ENCODE measurements around the gene SH3TC2. TPM values are rescaled to one million over a fixed set of nuclear protein-coding genes. Genes with fewer than 3 reads are reported as not detected.

SH3TC2 gene
- total RNA-seq, 3 donors from 2014 or later, result 0.48 to 9.4 (median 2.3) TPM

- no peaks in the 10 kb centered on the region for H3K27me3 ChIP-seq
- DNase-seq (ENCODE audit: low spot score in 2 of 2), result no peak
- no peaks in the 10 kb centered on the region for H3K4me1 ChIP-seq
- no peak overlapping the region for H3K27ac ChIP-seq
- no peaks in the 10 kb centered on the region for H3K9me3 ChIP-seq
- TF ChIP-seq POLR2A (IDR thresholded peaks at IDR 0.05) (no peak), POLR2AphosphoS5 (IDR thresholded peaks at IDR 0.05) (no peak)
- TF ChIP-seq, protein P1, sequence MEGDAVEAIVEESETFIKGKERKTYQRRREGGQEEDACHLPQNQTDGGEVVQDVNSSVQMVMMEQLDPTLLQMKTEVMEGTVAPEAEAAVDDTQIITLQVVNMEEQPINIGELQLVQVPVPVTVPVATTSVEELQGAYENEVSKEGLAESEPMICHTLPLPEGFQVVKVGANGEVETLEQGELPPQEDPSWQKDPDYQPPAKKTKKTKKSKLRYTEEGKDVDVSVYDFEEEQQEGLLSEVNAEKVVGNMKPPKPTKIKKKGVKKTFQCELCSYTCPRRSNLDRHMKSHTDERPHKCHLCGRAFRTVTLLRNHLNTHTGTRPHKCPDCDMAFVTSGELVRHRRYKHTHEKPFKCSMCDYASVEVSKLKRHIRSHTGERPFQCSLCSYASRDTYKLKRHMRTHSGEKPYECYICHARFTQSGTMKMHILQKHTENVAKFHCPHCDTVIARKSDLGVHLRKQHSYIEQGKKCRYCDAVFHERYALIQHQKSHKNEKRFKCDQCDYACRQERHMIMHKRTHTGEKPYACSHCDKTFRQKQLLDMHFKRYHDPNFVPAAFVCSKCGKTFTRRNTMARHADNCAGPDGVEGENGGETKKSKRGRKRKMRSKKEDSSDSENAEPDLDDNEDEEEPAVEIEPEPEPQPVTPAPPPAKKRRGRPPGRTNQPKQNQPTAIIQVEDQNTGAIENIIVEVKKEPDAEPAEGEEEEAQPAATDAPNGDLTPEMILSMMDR (IDR thresholded peaks at IDR 0.05), result no peak
- H3K36me3 ChIP-seq, result no peaks in the 10 kb centered on the region
- no peak overlapping the region for H3K4me3 ChIP-seq
- intact Hi-C loops (cut with DNase I; ENCODE audit: low total_unique reads), result no loop called here
Measured at GRCh38 chr5:149040421-149040820, 22.4 kb downstream of the SH3TC2 start.

DNA sequence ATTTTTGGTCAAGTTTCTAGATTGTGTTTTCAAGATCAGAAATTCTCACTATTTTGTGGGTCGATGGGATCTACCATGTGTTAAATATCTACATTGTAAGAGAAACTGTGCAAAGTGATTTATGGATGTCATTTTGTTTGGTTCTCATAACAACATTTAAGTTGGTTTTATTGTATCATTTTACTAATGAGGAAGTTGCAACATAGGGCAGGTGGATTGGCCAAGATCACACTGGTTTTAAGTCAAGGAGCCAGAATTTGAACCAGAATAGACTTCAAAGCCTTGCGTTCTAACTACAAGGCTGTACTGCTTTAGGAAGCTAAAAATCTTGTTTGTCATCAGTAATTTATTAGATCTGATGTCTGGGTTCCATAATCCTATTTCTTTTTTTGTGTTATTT lies 23.4 kb downstream of the SH3TC2 start:
- no peaks in the 10 kb centered on the region for H3K4me1 ChIP-seq
- H3K9me3 ChIP-seq, result no peaks in the 10 kb centered on the region
- intact Hi-C loops (cut with DNase I; ENCODE audit: low total_unique reads), result no loop called here
- H3K36me3 ChIP-seq, result no peaks in the 10 kb centered on the region
- H3K27ac ChIP-seq, result no peak overlapping the region
- H3K4me3 ChIP-seq, result no peak overlapping the region
- DNase-seq (ENCODE audit: low spot score in 2 of 2), result no peak
- H3K27me3 ChIP-seq, result no peaks in the 10 kb centered on the region
- TF ChIP-seq POLR2A (IDR thresholded peaks at IDR 0.05), result no peak
- no peak for TF ChIP-seq POLR2AphosphoS5 (IDR thresholded peaks at IDR 0.05)
- TF ChIP-seq, protein P1 (IDR thresholded peaks at IDR 0.05), result no peak

- no peak overlapping the region for H3K27ac ChIP-seq
- H3K4me1 ChIP-seq, result no peaks in the 10 kb centered on the region
- intact Hi-C loops (cut with DNase I; ENCODE audit: low total_unique reads), result no loop called here
- H3K4me3 ChIP-seq, result no peak overlapping the region
- no peak for DNase-seq (ENCODE audit: low spot score in 2 of 2)
- H3K27me3 ChIP-seq, result no peaks in the 10 kb centered on the region
- TF ChIP-seq POLR2A (IDR thresholded peaks at IDR 0.05) (no peak), POLR2AphosphoS5 (IDR thresholded peaks at IDR 0.05) (no peak)
- TF ChIP-seq, protein P1 (IDR thresholded peaks at IDR 0.05), result no peak
- no peaks in the 10 kb centered on the region for H3K36me3 ChIP-seq
- no peaks in the 10 kb centered on the region for H3K9me3 ChIP-seq
Measured at GRCh38 chr5:149038336-149039080, 24.4 kb downstream of the SH3TC2 start.

DNA sequence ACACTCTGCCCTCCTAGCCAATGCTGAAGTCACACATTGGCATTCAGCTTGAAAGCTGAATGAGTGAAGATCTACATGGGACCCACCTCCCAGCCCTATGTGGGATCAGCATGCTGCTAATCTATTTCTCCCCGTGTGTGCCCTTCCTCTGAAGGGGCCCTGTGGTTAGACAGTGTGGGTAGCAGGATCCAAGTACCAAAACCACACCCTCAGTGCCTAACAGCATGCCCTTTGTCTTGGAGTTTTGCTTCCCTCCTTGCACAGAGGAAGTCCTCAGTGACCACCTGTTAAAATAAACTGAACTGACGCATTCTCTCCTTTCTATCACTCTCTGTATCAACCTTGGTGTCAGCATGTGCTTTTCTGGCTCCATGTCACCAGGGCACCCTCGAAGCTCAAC lies 25.0 kb downstream of the SH3TC2 start:
- Histone ChIP-seq H3K4me3 (no peak overlapping the region), H3K27ac (no peak overlapping the region), H3K9me3 (no peaks in the 10 kb centered on the region), H3K36me3 (no peaks in the 10 kb centered on the region), H3K4me1 (no peaks in the 10 kb centered on the region), H3K27me3 (no peaks in the 10 kb centered on the region)
- TF ChIP-seq POLR2A (IDR thresholded peaks at IDR 0.05), result no peak
- TF ChIP-seq, protein P1 (IDR thresholded peaks at IDR 0.05), result no peak
- intact Hi-C loops (cut with DNase I; ENCODE audit: low total_unique reads), result no loop called here
- no peak for DNase-seq (ENCODE audit: low spot score in 2 of 2)

- DNase-seq (ENCODE audit: low spot score in 2 of 2), result no peak
- no peaks in the 10 kb centered on the region for H3K36me3 ChIP-seq
- H3K27ac ChIP-seq, result no peak overlapping the region
- no peaks in the 10 kb centered on the region for H3K4me1 ChIP-seq
- intact Hi-C loops (cut with DNase I; ENCODE audit: low total_unique reads), result no loop called here
- H3K9me3 ChIP-seq, result no peaks in the 10 kb centered on the region
- no peak overlapping the region for H3K4me3 ChIP-seq
- H3K27me3 ChIP-seq, result no peaks in the 10 kb centered on the region
- TF ChIP-seq POLR2AphosphoS5 (IDR thresholded peaks at IDR 0.05), result no peak
- TF ChIP-seq, protein P1 (IDR thresholded peaks at IDR 0.05), result no peak
- no peak for TF ChIP-seq POLR2A (IDR thresholded peaks at IDR 0.05)
Measured at GRCh38 chr5:149036970-149037369, 25.9 kb downstream of the SH3TC2 start.

Data from breast epithelium (tissue), 4 donors.